Sigmoid colon (tissue), 3 donors: ENCODE measurements around the gene NRM.

Experiments used
- CTCF ChIP-seq, 4 experiments: fragments of 450-650 bp in 3 of 4; fragments of 200-600 bp in 1 of 4; IDR thresholded peaks; one replicate each; pipeline ENCODE4 v1.5.1; 2016 to 2019; ENCODE audit warnings: antibody characterized with exemption in 4 of 4, mild to moderate bottlenecking in 3 of 4, moderate library complexity in 2 of 4
- POLR2A ChIP-seq, 2 donors: fragments of 450-650 bp; IDR thresholded peaks; one replicate each; pipeline ENCODE4 v1.6.1; 2016; ENCODE audit warnings: antibody characterized with exemption in 2 of 2, mild to moderate bottlenecking in 2 of 2, moderate library complexity in 2 of 2

- TF ChIP-seq CTCF (IDR thresholded peaks at IDR 0.05) = peak in 1 of 4 experiments; percentile 42
- TF ChIP-seq POLR2A (IDR thresholded peaks at IDR 0.05) = peak in 1 of 2 donors; percentile 28
Measured at GRCh38 chr6:30721198-30722024, 30.6 kb upstream of the NRM start.
